B cell (primary cell): Measurements from ENCODE around the gene ERN2. TPM values are rescaled to one million over a fixed set of nuclear protein-coding genes. Genes with fewer than 3 reads are reported as not detected.

Experiments
- ATAC-seq: fragments of 200-7000 bp; cut with Tn5 transposase; one replicate; pipeline ENCODE4 v1.10.0; 2021; ENCODE audit warnings: low read depth, mild to moderate bottlenecking, moderate number of reproducible peaks, moderate library complexity
- CTCF ChIA-PET: fragments of 350-600 bp; sonication (Branson Sonifier 250); formaldehyde crosslinking; loops from one replicate; lab custom pipeline; 2021; ENCODE audit warnings: antibody characterized with exemption, inconsistent platforms; lab: Charles Lee
- POLR2A ChIA-PET: fragments of 350-600 bp; sonication (Branson Sonifier 250); formaldehyde crosslinking; loops from one replicate; lab custom pipeline; 2021; ENCODE audit warnings: antibody characterized with exemption; lab: Charles Lee
- DNase-seq: peaks from one replicate; pipeline ENCODE4 v3.0.0; 2013
- H2AFZ ChIP-seq: 2 replicates; pipeline ENCODE4 v1.6.1; 2012; ENCODE audit warnings: mild to moderate bottlenecking, low read depth, low read length; ENCODE audit not compliant: insufficient read depth, poor library complexity, severe bottlenecking
- H3K27ac ChIP-seq, 2 donors: 1 replicate in 1 of 2; 2 replicates in 1 of 2; pipeline ENCODE4 v1.5.1; 2012 to 2013; ENCODE audit warnings: low read length in 2 of 2, mild to moderate bottlenecking in 2 of 2, moderate library complexity in 1 of 2
- H3K27me3 ChIP-seq, 4 experiments: fragments of 200-600 bp in 1 of 4; sonication (generic) in 1 of 4; replicated peaks in 1 of 4; 1 replicate in 2 of 4; 2 replicates in 2 of 4; pipeline versions ENCODE4 v1.6.1 to v1.7.0; 2013 to 2016; ENCODE audit warnings: low read length in 3 of 4, mild to moderate bottlenecking in 2 of 4, mixed read lengths in 1 of 4, moderate library complexity in 1 of 4; ENCODE audit not compliant: insufficient read depth in 4 of 4, control insufficient read depth in 3 of 4; ENCODE audit errors: control extremely low read depth in 1 of 4
- H3K36me3 ChIP-seq, 2 experiments: replicated peaks in 1 of 2; 1 replicate in 1 of 2; 2 replicates in 1 of 2; pipeline versions ENCODE4 v1.6.1 to v1.7.1; 2013; ENCODE audit warnings: low read length in 1 of 2; ENCODE audit not compliant: insufficient read depth in 2 of 2, control insufficient read depth in 1 of 2; ENCODE audit errors: control extremely low read depth in 1 of 2, extremely low read depth in 1 of 2
- H3K4me1 ChIP-seq, 2 donors: fragments of 200-600 bp in 1 of 2; sonication (generic) in 1 of 2; 1 replicate in 1 of 2; 2 replicates in 1 of 2; pipeline versions ENCODE4 v1.5.1 to v1.6.1; 2013 to 2017; ENCODE audit warnings: low read length in 2 of 2; ENCODE audit not compliant: control insufficient read depth in 2 of 2, insufficient read depth in 2 of 2
- H3K4me2 ChIP-seq: replicated peaks from 2 replicates; pipeline ENCODE3; 2012; ENCODE audit warnings: mild to moderate bottlenecking, low read depth, low read length; ENCODE audit not compliant: poor library complexity, severe bottlenecking
- H3K4me3 ChIP-seq, 5 experiments: fragments of 200-600 bp in 1 of 5; sonication (generic) in 1 of 5; 1 replicate in 3 of 5; 2 replicates in 2 of 5; pipeline versions ENCODE4 v1.5.1 to v1.7.0; 2011 to 2016; ENCODE audit warnings: low read length in 4 of 5, mild to moderate bottlenecking in 4 of 5, low read depth in 2 of 5, control low read depth in 1 of 5, moderate library complexity in 1 of 5; ENCODE audit not compliant: insufficient read depth in 1 of 5; ENCODE audit errors: control extremely low read depth in 1 of 5, extremely low read depth in 1 of 5
- H3K79me2 ChIP-seq: fragments of 200-600 bp; sonication (generic); one replicate; pipeline ENCODE4 v1.6.0; 2016; ENCODE audit warnings: low read length; ENCODE audit not compliant: control insufficient read depth, insufficient read depth
- H3K9ac ChIP-seq: fragments of 200-600 bp; sonication (generic); 2 replicates; pipeline ENCODE4 v1.6.1; 2017; ENCODE audit warnings: mild to moderate bottlenecking, low read length, moderate library complexity
- H3K9me3 ChIP-seq, 3 donors: one replicate each; pipeline versions ENCODE4 v1.6.1 to v1.7.1; 2013; ENCODE audit warnings: low read length in 2 of 3; ENCODE audit not compliant: control insufficient read depth in 2 of 3, insufficient read depth in 1 of 3; ENCODE audit errors: control extremely low read depth in 1 of 3
- H4K20me1 ChIP-seq: 2 replicates; pipeline ENCODE4 v1.6.0; 2012; ENCODE audit warnings: mild to moderate bottlenecking, low read length; ENCODE audit not compliant: insufficient read depth, control insufficient read depth, poor library complexity, severe bottlenecking
- H3K27ac Mint-ChIP-seq: one replicate; pipeline ENCODE4 v1.8.0; 2021; ENCODE audit warnings: mixed read lengths
- H3K27me3 Mint-ChIP-seq: one replicate; pipeline ENCODE4 v1.8.0; 2021; ENCODE audit warnings: mixed read lengths
- H3K4me1 Mint-ChIP-seq: one replicate; pipeline ENCODE4 v1.8.0; 2021; ENCODE audit warnings: mixed read lengths
- H3K4me3 Mint-ChIP-seq: one replicate; pipeline ENCODE4 v1.8.0; 2021; ENCODE audit warnings: mixed read lengths
- H3K9me3 Mint-ChIP-seq: one replicate; pipeline ENCODE4 v1.8.0; 2022; ENCODE audit warnings: mixed read lengths; ENCODE audit not compliant: insufficient read depth
- EZH2 ChIP-seq: IDR thresholded peaks from 2 replicates; pipeline ENCODE4 v1.6.1; 2012; ENCODE audit warnings: borderline replicate concordance, low read depth, mild to moderate bottlenecking, moderate library complexity, low read length; ENCODE audit not compliant: insufficient read depth, poor library complexity, severe bottlenecking
- WGBS: methylation state at CpG from one replicate; pipeline ENCODE4 v1.1.5; 2013; ENCODE audit warnings: missing lambda C conversion rate; ENCODE audit not compliant: insufficient coverage; 5-methylcytosine and 5-hydroxymethylcytosine counted together
- intact Hi-C: fragments of 100-400 bp; cut with micrococcal nuclease; formaldehyde crosslinking; loops from one replicate; pipeline ENCODE4 v1.10.0; 2022
- polyA plus RNA-seq: library from polyadenylated mRNA; depleted of rRNA; stranded (reverse); fragments of >200 nt; gene quantifications from 2 replicates; pipeline ENCODE4 v1.2.3, GENCODE V29; 2012
- total RNA-seq, 2 donors: library from RNA; stranded (reverse); fragments of 120-200 nt in 1 of 2; gene quantifications; 1 replicate in 1 of 2; 2 replicates in 1 of 2; pipeline versions ENCODE4 v1.2.3 to v1.2.4, GENCODE V29; 2013 to 2022
- TF ChIP-seq, protein P1 (sequence below): fragments of 200-600 bp; IDR thresholded peaks from one replicate; pipeline ENCODE4 v1.8.0; 2022; ENCODE audit warnings: antibody characterized with exemption, mild to moderate bottlenecking

ERN2 gene
- total and polyA plus RNA-seq, 2 donors (not counting 1 experiment from before 2014, with no cell fraction given), result not detected

DNA sequence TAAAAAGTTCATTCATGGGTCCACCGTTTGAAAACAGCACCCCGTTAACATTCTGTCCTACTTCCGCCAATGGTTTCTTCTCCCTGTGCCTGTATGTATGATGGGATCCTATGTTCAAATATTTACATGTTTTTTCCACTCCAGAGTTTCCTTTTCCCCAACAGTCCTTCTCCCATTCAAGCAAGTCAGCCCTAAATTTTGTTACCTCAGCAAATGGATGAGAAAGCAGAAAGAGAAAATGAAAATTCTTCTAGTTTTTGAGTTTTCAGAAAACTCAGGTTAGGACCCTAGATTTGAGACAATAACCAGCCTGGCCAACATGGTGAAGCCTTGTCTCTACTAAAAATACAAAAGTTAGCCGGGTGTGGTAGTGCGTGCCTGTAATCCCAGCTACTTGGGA lies 3.5 kb upstream of the ERN2 start:
- TF ChIP-seq, protein P1, sequence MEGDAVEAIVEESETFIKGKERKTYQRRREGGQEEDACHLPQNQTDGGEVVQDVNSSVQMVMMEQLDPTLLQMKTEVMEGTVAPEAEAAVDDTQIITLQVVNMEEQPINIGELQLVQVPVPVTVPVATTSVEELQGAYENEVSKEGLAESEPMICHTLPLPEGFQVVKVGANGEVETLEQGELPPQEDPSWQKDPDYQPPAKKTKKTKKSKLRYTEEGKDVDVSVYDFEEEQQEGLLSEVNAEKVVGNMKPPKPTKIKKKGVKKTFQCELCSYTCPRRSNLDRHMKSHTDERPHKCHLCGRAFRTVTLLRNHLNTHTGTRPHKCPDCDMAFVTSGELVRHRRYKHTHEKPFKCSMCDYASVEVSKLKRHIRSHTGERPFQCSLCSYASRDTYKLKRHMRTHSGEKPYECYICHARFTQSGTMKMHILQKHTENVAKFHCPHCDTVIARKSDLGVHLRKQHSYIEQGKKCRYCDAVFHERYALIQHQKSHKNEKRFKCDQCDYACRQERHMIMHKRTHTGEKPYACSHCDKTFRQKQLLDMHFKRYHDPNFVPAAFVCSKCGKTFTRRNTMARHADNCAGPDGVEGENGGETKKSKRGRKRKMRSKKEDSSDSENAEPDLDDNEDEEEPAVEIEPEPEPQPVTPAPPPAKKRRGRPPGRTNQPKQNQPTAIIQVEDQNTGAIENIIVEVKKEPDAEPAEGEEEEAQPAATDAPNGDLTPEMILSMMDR, result no peak
- no peak for TF ChIP-seq EZH2
- Histone ChIP-seq H3K79me2 (no peaks in the 10 kb centered on the region), H3K27ac (no peak overlapping the region), H3K9me3 (peaks cover 0 to 3% (median 0%) of the 10 kb centered on the region in 3 donors), H3K4me3 (no peak overlapping the region), H2AFZ (no peak overlapping the region), H4K20me1 (no peaks in the 10 kb centered on the region), H3K9ac (no peak overlapping the region), H3K4me2 (no peak overlapping the region), H3K36me3 (no peaks in the 10 kb centered on the region), H3K27me3 (peaks cover 0 to 31% (median 11%) of the 10 kb centered on the region in 4 experiments), H3K4me1 (no peaks in the 10 kb centered on the region)
- peaks cover 51% of the 10 kb centered on the region for H3K27me3 Mint-ChIP-seq
- WGBS, result no CpG with 5 or more reads among the region's 5 CpGs
- CTCF ChIA-PET, result no interaction called here
- POLR2A ChIA-PET, result no interaction called here
- no peak overlapping the region for H3K4me3 Mint-ChIP-seq
- H3K27ac Mint-ChIP-seq, result no peak overlapping the region
- DNase-seq (no peak), ATAC-seq (no peak)
- intact Hi-C loops, result no loop called here
- no peaks in the 10 kb centered on the region for H3K4me1 Mint-ChIP-seq
- H3K9me3 Mint-ChIP-seq, result no peaks in the 10 kb centered on the region

DNA sequence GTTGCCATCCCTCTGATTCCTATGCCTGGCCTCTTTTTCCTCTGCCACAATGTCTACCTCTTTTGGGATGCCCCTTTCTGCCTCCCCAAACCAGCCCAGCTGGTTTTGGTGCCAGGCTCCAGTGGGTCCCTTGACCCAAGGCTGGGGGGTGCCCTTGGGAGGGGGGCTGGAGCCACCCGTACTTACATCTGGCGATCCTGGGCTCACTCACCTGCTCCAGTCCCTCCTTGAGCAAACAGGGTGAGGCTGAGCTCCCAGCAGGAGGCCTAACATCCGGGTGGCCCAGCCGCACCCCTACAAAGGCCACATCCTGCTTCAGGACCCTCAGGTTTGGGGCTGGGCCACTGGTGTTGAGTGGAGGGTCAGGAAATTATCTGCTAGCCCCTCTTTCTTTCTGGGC lies 1.2 kb downstream of the ERN2 start:
- Mint-ChIP-seq H3K9me3 (peaks cover 7% of the 10 kb centered on the region), H3K4me3 (no peak overlapping the region), H3K27ac (no peak overlapping the region), H3K27me3 (peaks cover 55% of the 10 kb centered on the region), H3K4me1 (no peaks in the 10 kb centered on the region)
- DNase-seq (no peak), ATAC-seq (no peak)
- intact Hi-C loops, result no loop called here
- Histone ChIP-seq H3K4me1 (no peaks in the 10 kb centered on the region), H3K36me3 (no peaks in the 10 kb centered on the region), H3K27ac (no peak overlapping the region), H3K4me2 (no peak overlapping the region), H3K9ac (no peak overlapping the region), H3K79me2 (no peaks in the 10 kb centered on the region), H3K4me3 (no peak overlapping the region), H4K20me1 (no peaks in the 10 kb centered on the region), H3K27me3 (peaks cover 0 to 37% (median 14%) of the 10 kb centered on the region in 4 experiments), H3K9me3 (peaks cover 0 to 14% (median 9%) of the 10 kb centered on the region in 3 donors), H2AFZ (no peak overlapping the region)
- no peak for TF ChIP-seq EZH2
- TF ChIP-seq, protein P1, result no peak
- WGBS, result 66% methylated on average over 3 of the region's 4 CpGs
- CTCF ChIA-PET, result no interaction called here
- POLR2A ChIA-PET, result no interaction called here
